GM23248 (cell line): ENCODE data around the gene HTR2C.
"Not testable (repeated sequence)": the region's sequence is repeated elsewhere in the genome, so short reads cannot be mapped to it uniquely, and the experiment has no call there.

ENCODE experiments used
- EZH2 ChIP-seq: fragments of 200-600 bp; sonication (generic); IDR thresholded peaks from 2 replicates; pipeline ENCODE4 v1.6.1; 2018; ENCODE audit warnings: antibody characterized with exemption, mild to moderate bottlenecking; ENCODE audit not compliant: insufficient read depth, poor library complexity, severe bottlenecking
- EZH2phosphoT487 ChIP-seq: fragments of 200-600 bp; sonication (generic); IDR thresholded peaks from 2 replicates; pipeline ENCODE4 v1.6.1; 2018; ENCODE audit warnings: antibody characterized with exemption, moderate library complexity, mild to moderate bottlenecking, low read depth; ENCODE audit not compliant: insufficient read depth

- not testable (repeated sequence) for TF ChIP-seq EZH2, EZH2phosphoT487
Observed at GRCh38 chrX:114933291-114933690, 349.4 kb downstream of the HTR2C start.
